Medulla oblongata (tissue), 1 donor: ENCODE results near the gene BAIAP2L2.
"Not testable (repeated sequence)": the region's sequence is repeated elsewhere in the genome, so short reads cannot be mapped to it uniquely, and the experiment has no call there.

Source experiments
- DNase-seq: peaks from one replicate; pipeline ENCODE4 v3.0.0-alpha.2; 2015; ENCODE audit errors: extremely low spot score

BAIAP2L2 gene

GRCh38 chr22:38081636-38081940 lies 28.9 kb downstream of the BAIAP2L2 start:
- no peak for DNase-seq

- peak; percentile 36 for DNase-seq
Measured at GRCh38 chr22:38080850-38081635, 29.4 kb downstream of the BAIAP2L2 start.

GRCh38 chr22:38080474-38080849 lies 30.0 kb downstream of the BAIAP2L2 start:
- DNase-seq, result no peak

GRCh38 chr22:38079804-38080203 lies 30.7 kb downstream of the BAIAP2L2 start:
- no peak for DNase-seq

GRCh38 chr22:38079208-38079607 lies 31.3 kb downstream of the BAIAP2L2 start:
- DNase-seq, result not testable (repeated sequence)

GRCh38 chr22:38078046-38078840 lies 32.2 kb downstream of the BAIAP2L2 start:
- DNase-seq, result no peak

GRCh38 chr22:38077595-38077994 lies 32.9 kb downstream of the BAIAP2L2 start:
- no peak for DNase-seq

GRCh38 chr22:38077096-38077495 lies 33.4 kb downstream of the BAIAP2L2 start:
- no peak for DNase-seq

- DNase-seq, result no peak
Measured at GRCh38 chr22:38075961-38076360, 34.5 kb downstream of the BAIAP2L2 start.

GRCh38 chr22:38075105-38075825 lies 35.2 kb downstream of the BAIAP2L2 start:
- DNase-seq, result no peak

- no peak for DNase-seq
Measured at GRCh38 chr22:38074181-38075104, 36.0 kb downstream of the BAIAP2L2 start.

GRCh38 chr22:38073150-38074130 lies 37.0 kb downstream of the BAIAP2L2 start:
- DNase-seq, result no peak

GRCh38 chr22:38072322-38073149 lies 37.9 kb downstream of the BAIAP2L2 start:
- no peak for DNase-seq

GRCh38 chr22:38071421-38072321 lies 38.8 kb downstream of the BAIAP2L2 start:
- DNase-seq, result no peak

- no peak for DNase-seq
Measured at GRCh38 chr22:38070250-38070921, 40.1 kb downstream of the BAIAP2L2 start.

GRCh38 chr22:38069372-38070249 lies 40.9 kb downstream of the BAIAP2L2 start:
- peak; percentile 82 for DNase-seq
